Kidney epithelial cell (primary cell): ENCODE data around the gene SORCS2. TPM values are rescaled to one million over a fixed set of nuclear protein-coding genes. Genes with fewer than 3 reads are reported as not detected.

Experiments used
- DNase-seq: peaks from one replicate; pipeline ENCODE4 v3.0.0-alpha.2; 2010; ENCODE audit warnings: low read depth
- H3K27me3 ChIP-seq: 2 replicates; pipeline ENCODE4 v1.6.0; 2011; ENCODE audit warnings: low read length; ENCODE audit not compliant: control insufficient read depth, insufficient read depth
- H3K36me3 ChIP-seq: 2 replicates; pipeline ENCODE4 v1.5.1; 2011; ENCODE audit warnings: low read length; ENCODE audit not compliant: control insufficient read depth, insufficient read depth
- H3K4me3 ChIP-seq: 2 replicates; pipeline ENCODE4 v1.5.1; 2011; ENCODE audit warnings: low read depth, mild to moderate bottlenecking, control low read depth, low read length
- CTCF ChIP-seq: IDR thresholded peaks from 2 replicates; pipeline ENCODE4 v1.5.1; 2011; ENCODE audit warnings: mild to moderate bottlenecking, moderate library complexity, low read length, control low read depth, inconsistent platforms; ENCODE audit not compliant: insufficient read depth, poor library complexity, severe bottlenecking
- total RNA-seq: library from RNA; depleted of rRNA; stranded (reverse); fragments of >200 nt; gene quantifications from 2 replicates; pipeline ENCODE4 v1.2.3, GENCODE V29; 2015

Gene SORCS2
- total RNA-seq, 1 donor from 2014 or later, result 1.4 TPM

GRCh38 chr4:7638984-7639789 lies 446.8 kb downstream of the SORCS2 start:
- Histone ChIP-seq H3K27me3 (no peaks in the 10 kb centered on the region), H3K4me3 (no peak overlapping the region), H3K36me3 (no peaks in the 10 kb centered on the region)
- TF ChIP-seq CTCF, result no peak
- DNase-seq, result no peak

GRCh38 chr4:7640136-7640535 lies 447.8 kb downstream of the SORCS2 start:
- H3K36me3 ChIP-seq, result no peaks in the 10 kb centered on the region
- no peak for DNase-seq
- no peak overlapping the region for H3K4me3 ChIP-seq
- H3K27me3 ChIP-seq, result no peaks in the 10 kb centered on the region
- no peak for TF ChIP-seq CTCF

GRCh38 chr4:7641712-7642111 lies 449.4 kb downstream of the SORCS2 start:
- Histone ChIP-seq H3K27me3 (no peaks in the 10 kb centered on the region), H3K4me3 (no peak overlapping the region), H3K36me3 (no peaks in the 10 kb centered on the region)
- no peak for DNase-seq
- no peak for TF ChIP-seq CTCF

- Histone ChIP-seq H3K27me3 (no peaks in the 10 kb centered on the region), H3K4me3 (no peak overlapping the region), H3K36me3 (no peaks in the 10 kb centered on the region)
- TF ChIP-seq CTCF, result no peak
- no peak for DNase-seq
Measured at GRCh38 chr4:7642741-7643458, 450.6 kb downstream of the SORCS2 start.

GRCh38 chr4:7645158-7645557 lies 452.8 kb downstream of the SORCS2 start:
- H3K4me3 ChIP-seq, result no peak overlapping the region
- no peak for DNase-seq
- no peaks in the 10 kb centered on the region for H3K36me3 ChIP-seq
- no peaks in the 10 kb centered on the region for H3K27me3 ChIP-seq
- TF ChIP-seq CTCF, result no peak

- Histone ChIP-seq H3K27me3 (no peaks in the 10 kb centered on the region), H3K4me3 (no peak overlapping the region), H3K36me3 (no peaks in the 10 kb centered on the region)
- no peak for TF ChIP-seq CTCF
- no peak for DNase-seq
Measured at GRCh38 chr4:7645956-7646355, 453.6 kb downstream of the SORCS2 start.
